Left hindlimb (tissue), 1 donor: ENCODE measurements around the gene ITGAD.

Source experiments
- DNase-seq: peaks from one replicate; pipeline ENCODE4 v3.0.0-alpha.2; 2018

ITGAD gene

GRCh38 chr16:31393056-31393455 lies at the start of gene ITGAD:
Gene ITGAD, plus strand, starts transcription at chr16:31393335. Its CDS starts 26 bp downstream, at chr16:31393361.
- DNase-seq, result no peak

- DNase-seq, result no peak
Observed at GRCh38 chr16:31344712-31345111, 48.4 kb upstream of the ITGAD start.

GRCh38 chr16:31347445-31347844 lies 45.7 kb upstream of the ITGAD start:
- DNase-seq, result no peak

- no peak for DNase-seq
Observed at GRCh38 chr16:31348579-31348978, 44.6 kb upstream of the ITGAD start.

- no peak for DNase-seq
Observed at GRCh38 chr16:31350275-31351005, 42.7 kb upstream of the ITGAD start.

- DNase-seq, result no peak
Observed at GRCh38 chr16:31351246-31351941, 41.7 kb upstream of the ITGAD start.

- no peak for DNase-seq
Observed at GRCh38 chr16:31351942-31352325, 41.2 kb upstream of the ITGAD start.

- DNase-seq, result no peak
Observed at GRCh38 chr16:31352376-31353115, 40.6 kb upstream of the ITGAD start.

- DNase-seq, result no peak
Observed at GRCh38 chr16:31354394-31355291, 38.5 kb upstream of the ITGAD start, which contains the start of gene ITGAX. Gene ITGAX, plus strand, starts transcription at chr16:31355176. Its CDS starts 79 bp downstream, at chr16:31355255.

GRCh38 chr16:31355431-31356100 lies 37.6 kb upstream of the ITGAD start:
- DNase-seq, result no peak

GRCh38 chr16:31356566-31357323 lies 36.4 kb upstream of the ITGAD start:
- DNase-seq, result no peak

GRCh38 chr16:31357324-31358109 lies 35.6 kb upstream of the ITGAD start:
- no peak for DNase-seq

- no peak for DNase-seq
Observed at GRCh38 chr16:31360251-31360650, 32.9 kb upstream of the ITGAD start.

GRCh38 chr16:31361201-31362110 lies 31.7 kb upstream of the ITGAD start:
- no peak for DNase-seq

- DNase-seq, result no peak
Observed at GRCh38 chr16:31362476-31363405, 30.4 kb upstream of the ITGAD start.

GRCh38 chr16:31363721-31364120 lies 29.4 kb upstream of the ITGAD start:
- DNase-seq, result no peak

GRCh38 chr16:31364421-31364820 lies 28.7 kb upstream of the ITGAD start:
- no peak for DNase-seq
